Gastrocnemius medialis (tissue), 4 donors: Measurements from ENCODE around the gene RCSD1.

Experiments
- CTCF ChIP-seq, 5 experiments: fragments of 450-650 bp in 3 of 5; fragments of 200-600 bp in 2 of 5; sonication (generic) in 2 of 5; IDR thresholded peaks in 4 of 5; conservative IDR thresholded peaks in 1 of 5; 1 replicate in 4 of 5; 2 replicates in 1 of 5; pipeline ENCODE4 v1.5.1; 2016 to 2019; ENCODE audit warnings: antibody characterized with exemption in 5 of 5, mild to moderate bottlenecking in 3 of 5, moderate library complexity in 3 of 5
- POLR2A ChIP-seq, 2 donors: fragments of 450-650 bp; IDR thresholded peaks; one replicate each; pipeline ENCODE4 v1.6.1; 2017; ENCODE audit warnings: antibody characterized with exemption in 2 of 2, mild to moderate bottlenecking in 2 of 2, moderate library complexity in 2 of 2

DNA sequence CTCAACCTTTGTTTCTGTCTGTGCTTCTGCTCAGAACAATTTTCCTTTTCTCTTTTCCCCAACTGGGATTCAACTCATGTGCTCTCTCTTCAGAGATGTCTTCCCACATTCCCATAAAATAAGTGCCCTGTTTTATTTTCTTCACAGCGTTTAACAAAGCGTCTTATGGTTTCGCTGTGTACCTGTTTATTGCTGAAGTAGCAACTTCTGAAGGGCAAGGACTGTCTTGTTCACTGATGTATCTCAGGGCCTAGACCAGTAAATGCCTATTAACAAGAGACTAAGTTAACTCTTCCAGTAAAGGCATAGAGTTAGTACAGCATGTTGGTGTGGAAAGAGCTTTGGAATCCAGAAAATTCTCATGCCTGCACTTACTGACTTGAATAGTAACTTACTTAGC lies 48.8 kb downstream of the RCSD1 start:
- no peak for TF ChIP-seq CTCF (IDR thresholded peaks at IDR 0.05 in 4 of 5, conservative IDR thresholded peaks at IDR 0.05 in 1 of 5)
- no peak for TF ChIP-seq POLR2A (IDR thresholded peaks at IDR 0.05)
